Right lobe of liver (tissue), 4 donors: Measurements from ENCODE around the gene BMP5.

Experiments used
- CTCF ChIP-seq, 4 donors: fragments of 200-600 bp in 3 of 4; fragments of 450-650 bp in 1 of 4; IDR thresholded peaks; one replicate each; pipeline versions ENCODE4 v1.5.1 to v1.8.0; 2016 to 2022; ENCODE audit warnings: antibody characterized with exemption in 4 of 4, mild to moderate bottlenecking in 2 of 4
- POLR2A ChIP-seq: fragments of 450-650 bp; IDR thresholded peaks from one replicate; pipeline ENCODE4 v1.6.1; 2017; ENCODE audit warnings: antibody characterized with exemption, mild to moderate bottlenecking
- donor health status: DM: no; HTN: no; CAD: no.
- donor health status: DM: no; HTN: no; CAD: no.
- donor health status: DM: no; HTN: yes; CAD: no.

- TF ChIP-seq CTCF (IDR thresholded peaks at IDR 0.05), result no peak
- no peak for TF ChIP-seq POLR2A
These were observed 9.3 kb downstream of the BMP5 start for GRCh38 chr6:55866128-55866527.
